ENCODE data around the gene TCEAL4.

The TCEAL4 gene

DNA sequence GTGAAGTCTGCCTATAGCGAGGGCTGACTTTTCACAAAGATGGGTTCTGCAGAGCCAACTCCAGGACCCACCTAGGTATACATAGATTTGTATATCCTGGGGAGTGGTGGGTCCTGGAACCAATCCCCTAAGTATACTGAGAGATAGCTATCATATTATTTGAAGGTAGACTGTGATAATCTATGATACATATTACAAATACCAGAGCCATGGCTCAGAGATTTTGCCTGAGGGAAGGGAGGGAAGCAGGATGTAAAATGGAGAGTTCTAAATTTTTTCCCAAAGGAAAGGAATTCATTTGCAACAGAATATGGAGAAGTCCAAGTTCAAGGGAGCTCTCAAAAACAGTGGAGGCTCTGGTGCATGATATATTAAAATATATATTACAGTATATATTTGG is 29.7 kb downstream of the TCEAL4 start:
- Histone ChIP-seq H3K4me1 (ENCODE audit: control insufficient read depth in 5 of 5, insufficient read depth in 5 of 5, low read length in 5 of 5) (no peaks in the 10 kb centered on the region), H3K9ac (ENCODE audit: low read length in 5 of 5) (no peak overlapping the region), H3K27ac (ENCODE audit: low read depth, low read length) (no peak overlapping the region), H3K9me3 (ENCODE audit: control insufficient read depth in 5 of 5, low read length in 5 of 5) (no peaks in the 10 kb centered on the region), H3K4me3 (ENCODE audit: low read depth in 1 of 5, low read length in 5 of 5) (no peak overlapping the region), H3K27me3 (ENCODE audit: control insufficient read depth in 5 of 5, insufficient read depth in 4 of 5, low read length in 5 of 5) (no peaks in the 10 kb centered on the region), H3K36me3 (ENCODE audit: control insufficient read depth in 5 of 5, insufficient read depth in 5 of 5, low read length in 5 of 5) (no peaks in the 10 kb centered on the region)

DNA sequence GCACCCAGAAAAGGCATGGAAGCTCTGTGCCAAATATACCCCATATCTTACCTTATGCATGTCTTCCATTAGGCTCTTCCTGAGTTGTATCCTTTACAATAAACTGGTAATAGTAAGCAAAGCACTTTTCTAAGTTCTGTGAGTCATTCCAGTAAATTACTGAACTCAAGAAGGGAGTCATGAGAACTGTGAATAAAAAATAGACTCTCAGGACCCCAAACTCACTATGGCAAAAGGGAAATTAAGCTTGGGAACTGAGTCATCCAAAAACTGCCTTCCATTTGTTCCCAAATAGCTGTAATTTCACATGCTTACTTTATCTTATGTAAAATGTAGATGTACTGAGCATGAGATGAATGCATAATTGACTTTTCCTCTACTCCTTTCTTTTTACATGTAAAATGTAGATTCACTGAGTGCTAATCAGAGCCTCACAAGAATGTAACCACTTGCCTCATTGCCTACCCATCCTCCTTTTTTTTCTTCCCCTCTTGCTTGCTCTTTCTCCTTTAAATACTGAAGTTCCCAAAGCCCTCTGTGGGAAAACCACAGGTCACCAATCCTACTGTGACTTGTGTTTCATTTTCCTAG is 30.6 kb downstream of the TCEAL4 start:
- H3K9ac ChIP-seq (ENCODE audit: low read length in 5 of 5), result no peak overlapping the region
- no peaks in the 10 kb centered on the region for H3K36me3 ChIP-seq (ENCODE audit: control insufficient read depth in 5 of 5, insufficient read depth in 5 of 5, low read length in 5 of 5)
- H3K4me1 ChIP-seq (ENCODE audit: control insufficient read depth in 5 of 5, insufficient read depth in 5 of 5, low read length in 5 of 5), result no peaks in the 10 kb centered on the region
- no peak overlapping the region for H3K27ac ChIP-seq (ENCODE audit: low read depth, low read length)
- H3K27me3 ChIP-seq (ENCODE audit: control insufficient read depth in 5 of 5, insufficient read depth in 4 of 5, low read length in 5 of 5), result no peaks in the 10 kb centered on the region
- H3K4me3 ChIP-seq (ENCODE audit: low read depth in 1 of 5, low read length in 5 of 5), result no peak overlapping the region
- peaks cover 0 to 2% (median 0%) of the 10 kb centered on the region in 5 donors for H3K9me3 ChIP-seq (ENCODE audit: control insufficient read depth in 5 of 5, low read length in 5 of 5)

DNA sequence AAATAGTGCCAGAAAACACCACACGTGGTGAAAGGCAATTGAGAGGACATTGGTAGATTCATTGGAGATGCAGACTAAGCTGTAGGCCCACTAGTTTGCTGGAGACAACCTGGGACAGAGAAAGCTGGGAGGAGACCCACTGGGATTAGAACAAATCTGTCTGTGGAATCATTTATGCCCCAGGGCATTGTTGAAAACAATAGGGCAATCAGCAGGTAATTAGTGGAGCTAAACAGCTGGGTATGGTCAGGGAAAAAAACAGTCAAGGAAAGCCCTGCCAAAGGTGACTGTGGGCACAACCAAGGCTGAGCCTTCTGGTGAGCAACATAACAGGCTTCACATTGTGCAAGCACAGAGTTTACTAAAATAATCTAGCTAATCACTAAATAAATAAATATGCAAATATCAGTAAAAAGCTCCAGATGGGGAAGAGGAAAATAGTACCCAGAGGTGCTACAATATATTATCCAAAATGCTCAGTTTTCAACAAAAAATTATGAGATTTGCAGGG is 31.4 kb downstream of the TCEAL4 start:
- H3K9me3 ChIP-seq (ENCODE audit: control insufficient read depth in 5 of 5, low read length in 5 of 5), result peaks cover 0 to 2% (median 0%) of the 10 kb centered on the region in 5 donors
- H3K36me3 ChIP-seq (ENCODE audit: control insufficient read depth in 5 of 5, insufficient read depth in 5 of 5, low read length in 5 of 5), result no peaks in the 10 kb centered on the region
- H3K9ac ChIP-seq (ENCODE audit: low read length in 5 of 5), result no peak overlapping the region
- H3K4me1 ChIP-seq (ENCODE audit: control insufficient read depth in 5 of 5, insufficient read depth in 5 of 5, low read length in 5 of 5), result no peaks in the 10 kb centered on the region
- H3K27me3 ChIP-seq (ENCODE audit: control insufficient read depth in 5 of 5, insufficient read depth in 4 of 5, low read length in 5 of 5), result no peaks in the 10 kb centered on the region
- H3K4me3 ChIP-seq (ENCODE audit: low read depth in 1 of 5, low read length in 5 of 5), result no peak overlapping the region
- H3K27ac ChIP-seq (ENCODE audit: low read depth, low read length), result no peak overlapping the region

DNA sequence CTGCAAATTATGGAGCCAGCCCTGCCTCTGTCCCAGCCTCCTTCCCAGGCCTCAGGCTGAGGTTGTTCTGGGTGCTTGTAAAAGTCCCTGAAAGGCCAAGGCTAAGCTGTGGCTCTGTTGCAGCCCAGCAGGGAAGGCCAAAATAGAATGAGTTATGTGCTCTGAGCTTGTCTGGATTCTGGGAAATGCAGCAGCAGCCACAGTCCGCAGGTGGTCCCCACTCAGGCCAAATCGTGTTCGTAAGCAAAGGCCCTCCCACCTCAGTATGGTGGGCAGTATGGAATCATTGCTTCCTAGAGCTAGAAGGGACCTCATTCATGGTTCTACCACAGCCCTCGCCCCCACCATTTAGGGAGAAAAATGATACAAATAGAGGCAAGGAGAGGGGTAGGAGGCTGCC is 38.8 kb downstream of the TCEAL4 start:
- Histone ChIP-seq H3K9me3 (ENCODE audit: control insufficient read depth in 5 of 5, low read length in 5 of 5) (peaks cover 0 to 2% (median 0%) of the 10 kb centered on the region in 5 donors), H3K4me3 (ENCODE audit: low read depth in 1 of 5, low read length in 5 of 5) (no peak overlapping the region), H3K9ac (ENCODE audit: low read length in 5 of 5) (no peak overlapping the region), H3K36me3 (ENCODE audit: control insufficient read depth in 5 of 5, insufficient read depth in 5 of 5, low read length in 5 of 5) (no peaks in the 10 kb centered on the region), H3K4me1 (ENCODE audit: control insufficient read depth in 5 of 5, insufficient read depth in 5 of 5, low read length in 5 of 5) (peaks cover 0 to 5% (median 0%) of the 10 kb centered on the region in 5 donors), H3K27ac (ENCODE audit: low read depth, low read length) (no peak overlapping the region), H3K27me3 (ENCODE audit: control insufficient read depth in 5 of 5, insufficient read depth in 4 of 5, low read length in 5 of 5) (peaks cover 0 to 5% (median 3%) of the 10 kb centered on the region in 5 donors)

DNA sequence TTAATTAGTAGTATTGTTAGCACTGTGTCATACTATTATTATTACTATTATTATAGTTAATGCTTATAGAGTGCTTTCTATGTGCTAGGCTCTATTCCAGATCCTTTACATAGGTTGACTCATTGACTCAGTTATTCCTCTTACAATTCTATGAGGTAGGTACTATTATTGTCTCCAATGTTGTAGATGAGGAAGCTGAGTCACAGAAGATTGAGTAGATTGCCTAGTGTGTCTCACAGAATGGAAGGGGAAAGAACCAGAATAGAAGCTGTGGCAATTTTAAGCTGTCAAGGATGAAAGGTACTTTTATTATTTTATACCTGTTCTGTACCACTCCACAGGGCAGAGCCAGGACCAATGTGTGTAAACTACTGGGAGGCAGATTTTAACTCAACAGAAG is 41.5 kb downstream of the TCEAL4 start:
- H3K36me3 ChIP-seq (ENCODE audit: control insufficient read depth in 5 of 5, insufficient read depth in 5 of 5, low read length in 5 of 5), result no peaks in the 10 kb centered on the region
- H3K4me1 ChIP-seq (ENCODE audit: control insufficient read depth in 5 of 5, insufficient read depth in 5 of 5, low read length in 5 of 5), result peaks cover 0 to 10% (median 4%) of the 10 kb centered on the region in 5 donors
- H3K27me3 ChIP-seq (ENCODE audit: control insufficient read depth in 5 of 5, insufficient read depth in 4 of 5, low read length in 5 of 5), result peaks cover 0 to 7% (median 3%) of the 10 kb centered on the region in 5 donors
- H3K27ac ChIP-seq (ENCODE audit: low read depth, low read length), result no peak overlapping the region
- no peak overlapping the region for H3K9ac ChIP-seq (ENCODE audit: low read length in 5 of 5)
- no peak overlapping the region for H3K4me3 ChIP-seq (ENCODE audit: low read depth in 1 of 5, low read length in 5 of 5)
- no peaks in the 10 kb centered on the region for H3K9me3 ChIP-seq (ENCODE audit: control insufficient read depth in 5 of 5, low read length in 5 of 5)

DNA sequence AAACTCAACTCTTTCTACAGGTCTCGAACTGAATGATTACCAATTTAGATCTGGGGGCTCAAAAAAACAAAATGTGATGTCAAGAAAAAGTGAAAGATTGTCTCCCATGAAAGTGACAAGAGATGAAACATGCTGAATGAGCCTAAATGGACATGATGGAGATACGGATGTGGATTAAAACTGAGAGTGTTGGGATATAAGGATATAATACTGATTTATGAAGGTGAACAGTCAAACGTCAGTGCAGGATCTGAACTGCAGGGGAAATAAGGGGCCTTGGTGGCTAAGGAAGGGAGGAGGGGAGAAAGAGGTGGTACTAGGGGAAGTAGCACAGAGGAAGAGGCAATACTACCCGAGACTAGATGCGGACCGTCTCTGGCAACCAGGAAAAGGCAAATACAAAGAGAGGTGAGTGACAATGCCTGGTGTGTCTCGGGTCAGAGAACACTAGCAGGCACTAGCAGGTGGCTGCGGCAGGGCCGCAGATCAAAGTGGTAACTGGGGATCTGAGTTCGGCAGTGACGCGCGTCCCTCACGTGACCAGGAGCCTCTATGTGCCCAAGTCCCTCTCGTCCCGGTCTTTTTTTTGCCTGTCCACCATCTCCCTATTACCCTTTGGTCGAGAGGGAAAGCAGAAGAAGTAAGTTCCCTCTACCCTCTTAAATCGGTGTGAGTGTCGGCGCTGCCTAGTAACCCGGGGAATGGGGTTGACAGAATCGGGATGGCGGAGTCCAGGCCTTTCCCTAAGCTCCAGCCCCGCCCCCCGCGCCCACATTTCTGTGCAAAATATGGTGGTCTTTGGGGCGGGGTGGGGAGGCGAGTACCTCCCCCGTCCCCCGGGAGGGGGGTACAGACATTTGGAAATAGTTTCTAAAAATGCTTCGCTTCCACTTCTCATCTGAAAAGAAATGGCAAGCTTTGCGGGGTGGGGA is 43.3 kb downstream of the TCEAL4 start, which contains the start of gene TCEAL1:
Gene TCEAL1, plus strand, starts transcription at position 590 of the 932 bp plus-strand sequence. CDS start 942 bp downstream, outside the sequence.
- Histone ChIP-seq H3K9me3 (ENCODE audit: control insufficient read depth in 5 of 5, low read length in 5 of 5) (no peaks in the 10 kb centered on the region), H3K4me3 (ENCODE audit: low read depth in 1 of 5, low read length in 5 of 5) (peak within 1 kb of the TSS; percentile 35 to 87 (median 71)), H3K27ac (ENCODE audit: low read depth, low read length) (peak within 1 kb of the TSS; percentile 90)

DNA sequence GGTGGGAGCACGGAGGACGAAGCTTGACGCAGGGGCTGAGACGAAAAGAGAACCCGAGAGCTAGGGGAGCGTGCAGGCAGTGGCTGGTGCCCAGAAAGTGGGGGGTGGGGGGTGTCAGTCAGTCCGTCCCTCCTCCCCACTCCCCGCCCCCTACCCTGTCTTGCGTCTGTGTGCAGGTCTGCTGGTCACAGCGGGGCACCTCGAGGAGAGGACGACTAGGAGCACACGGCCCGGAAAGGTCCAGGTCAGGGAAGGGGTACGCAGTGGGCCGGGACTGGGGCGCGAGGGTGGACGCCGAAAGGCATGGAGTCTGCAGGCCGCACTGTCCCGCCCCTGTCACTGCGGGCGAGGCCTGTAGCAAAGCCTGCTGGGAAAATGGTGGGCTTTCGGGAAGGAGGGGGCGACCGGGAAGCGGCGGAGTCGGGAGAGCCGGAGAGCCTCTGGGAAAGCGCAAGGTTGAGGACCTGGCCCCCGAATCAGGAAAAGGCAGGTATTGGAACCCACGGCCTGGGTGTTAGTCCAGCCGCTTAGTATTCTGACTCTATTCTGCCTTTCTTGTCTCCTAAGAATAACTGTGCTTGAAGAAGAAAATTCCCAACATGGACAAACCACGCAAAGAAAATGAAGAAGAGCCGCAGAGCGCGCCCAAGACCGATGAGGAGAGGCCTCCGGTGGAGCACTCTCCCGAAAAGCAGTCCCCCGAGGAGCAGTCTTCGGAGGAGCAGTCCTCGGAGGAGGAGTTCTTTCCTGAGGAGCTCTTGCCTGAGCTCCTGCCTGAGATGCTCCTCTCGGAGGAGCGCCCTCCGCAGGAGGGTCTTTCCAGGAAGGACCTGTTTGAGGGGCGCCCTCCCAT is 44.2 kb downstream of the TCEAL4 start:
- Histone ChIP-seq H3K27ac (ENCODE audit: low read depth, low read length) (peak overlapping the region; percentile 90), H3K9me3 (ENCODE audit: control insufficient read depth in 5 of 5, low read length in 5 of 5) (no peaks in the 10 kb centered on the region), H3K4me1 (ENCODE audit: control insufficient read depth in 5 of 5, insufficient read depth in 5 of 5, low read length in 5 of 5) (peaks cover 0 to 10% (median 4%) of the 10 kb centered on the region in 5 donors), H3K27me3 (ENCODE audit: control insufficient read depth in 5 of 5, insufficient read depth in 4 of 5, low read length in 5 of 5) (peaks cover 0 to 7% (median 3%) of the 10 kb centered on the region in 5 donors), H3K4me3 (ENCODE audit: low read depth in 1 of 5, low read length in 5 of 5) (peak overlapping the region; percentile 35 to 87 (median 71)), H3K36me3 (ENCODE audit: control insufficient read depth in 5 of 5, insufficient read depth in 5 of 5, low read length in 5 of 5) (no peaks in the 10 kb centered on the region), H3K9ac (ENCODE audit: low read length in 5 of 5) (peak overlapping the region; percentile 65 to 88 (median 76))

More for the DNA sequence above, 43.3 kb downstream of the TCEAL4 start, which contains the start of gene TCEAL1:
- peak within 1 kb of the TSS; percentile 65 to 88 (median 76) for H3K9ac ChIP-seq (ENCODE audit: low read length in 5 of 5)
- H3K36me3 ChIP-seq (ENCODE audit: control insufficient read depth in 5 of 5, insufficient read depth in 5 of 5, low read length in 5 of 5), result no peaks in the 10 kb centered on the region
- H3K27me3 ChIP-seq (ENCODE audit: control insufficient read depth in 5 of 5, insufficient read depth in 4 of 5, low read length in 5 of 5), result peaks cover 0 to 7% (median 3%) of the 10 kb centered on the region in 5 donors
- peaks cover 0 to 10% (median 4%) of the 10 kb centered on the region in 5 donors for H3K4me1 ChIP-seq (ENCODE audit: control insufficient read depth in 5 of 5, insufficient read depth in 5 of 5, low read length in 5 of 5)

DNA sequence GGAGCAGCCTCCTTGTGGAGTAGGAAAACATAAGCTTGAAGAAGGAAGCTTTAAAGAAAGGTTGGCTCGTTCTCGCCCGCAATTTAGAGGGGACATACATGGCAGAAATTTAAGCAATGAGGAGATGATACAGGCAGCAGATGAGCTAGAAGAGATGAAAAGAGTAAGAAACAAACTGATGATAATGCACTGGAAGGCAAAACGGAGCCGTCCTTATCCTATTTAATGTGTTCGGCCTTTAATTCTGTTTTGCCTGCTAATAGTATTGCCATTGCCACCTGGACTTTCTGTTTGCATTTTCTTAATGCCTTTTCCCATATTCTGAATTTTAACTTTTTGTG is 44.8 kb downstream of the TCEAL4 start:
- H3K36me3 ChIP-seq (ENCODE audit: control insufficient read depth in 5 of 5, insufficient read depth in 5 of 5, low read length in 5 of 5), result no peaks in the 10 kb centered on the region
- H3K9me3 ChIP-seq (ENCODE audit: control insufficient read depth in 5 of 5, low read length in 5 of 5), result no peaks in the 10 kb centered on the region
- H3K27ac ChIP-seq (ENCODE audit: low read depth, low read length), result peak overlapping the region; percentile 90
- H3K4me1 ChIP-seq (ENCODE audit: control insufficient read depth in 5 of 5, insufficient read depth in 5 of 5, low read length in 5 of 5), result peaks cover 0 to 10% (median 4%) of the 10 kb centered on the region in 5 donors
- H3K27me3 ChIP-seq (ENCODE audit: control insufficient read depth in 5 of 5, insufficient read depth in 4 of 5, low read length in 5 of 5), result peaks cover 0 to 7% (median 3%) of the 10 kb centered on the region in 5 donors
- H3K9ac ChIP-seq (ENCODE audit: low read length in 5 of 5), result peak overlapping the region; percentile 26 to 88 (median 76)
- peak overlapping the region; percentile 35 to 79 (median 71) for H3K4me3 ChIP-seq (ENCODE audit: low read depth in 1 of 5, low read length in 5 of 5)

DNA sequence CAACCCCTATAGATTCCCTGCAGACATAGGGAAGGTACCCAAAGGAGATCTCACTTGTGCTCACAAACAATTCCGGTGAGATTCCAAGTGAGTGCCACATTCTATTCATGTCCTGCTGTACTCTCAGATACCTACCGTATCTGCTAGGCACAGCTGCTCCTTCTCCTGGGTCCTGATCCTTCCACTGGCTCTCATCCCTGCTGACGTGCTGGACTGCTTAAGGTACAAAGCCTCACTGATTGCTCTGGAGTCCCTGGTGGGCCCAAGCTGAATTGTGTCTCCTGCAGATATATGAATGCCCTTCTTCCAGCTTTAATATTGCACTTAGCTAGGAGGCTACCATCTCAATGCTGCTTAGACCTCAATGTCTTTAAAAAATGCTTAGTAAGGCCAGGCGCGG is 45.8 kb downstream of the TCEAL4 start:
- no peaks in the 10 kb centered on the region for H3K9me3 ChIP-seq (ENCODE audit: control insufficient read depth in 5 of 5, low read length in 5 of 5)
- peaks cover 0 to 7% (median 3%) of the 10 kb centered on the region in 5 donors for H3K27me3 ChIP-seq (ENCODE audit: control insufficient read depth in 5 of 5, insufficient read depth in 4 of 5, low read length in 5 of 5)
- no peak overlapping the region for H3K4me3 ChIP-seq (ENCODE audit: low read depth in 1 of 5, low read length in 5 of 5)
- H3K9ac ChIP-seq (ENCODE audit: low read length in 5 of 5), result no peak overlapping the region
- peaks cover 0 to 10% (median 4%) of the 10 kb centered on the region in 5 donors for H3K4me1 ChIP-seq (ENCODE audit: control insufficient read depth in 5 of 5, insufficient read depth in 5 of 5, low read length in 5 of 5)
- no peak overlapping the region for H3K27ac ChIP-seq (ENCODE audit: low read depth, low read length)
- H3K36me3 ChIP-seq (ENCODE audit: control insufficient read depth in 5 of 5, insufficient read depth in 5 of 5, low read length in 5 of 5), result no peaks in the 10 kb centered on the region
